GM23338 (cell line): Measurements from ENCODE around the gene RBL1.

Experiments used
- CREB1 ChIP-seq: fragments of 250-450 bp; sonication (Bioruptor Pico); IDR thresholded peaks from 2 replicates; pipeline ENCODE4 v1.5.0; 2020; ENCODE audit warnings: low read depth, mild to moderate bottlenecking, moderate library complexity
- JUNB ChIP-seq: IDR thresholded peaks from one replicate; pipeline ENCODE4 v1.6.1; 2016; ENCODE audit warnings: antibody characterized with exemption; ENCODE audit not compliant: unreplicated experiment
- POLR2AphosphoS5 ChIP-seq: IDR thresholded peaks from 2 replicates; pipeline ENCODE4 v1.6.1; 2016; ENCODE audit warnings: antibody characterized with exemption, low read depth
- TF ChIP-seq, protein P1 (sequence below), 2 experiments: fragments of 200-600 bp in 1 of 2; sonication (generic) in 1 of 2; conservative IDR thresholded peaks; 2 replicates each; pipeline versions ENCODE4 v1.5.1 to v1.6.1; 2016 to 2017; ENCODE audit warnings: antibody characterized with exemption in 2 of 2, low read depth in 2 of 2, mild to moderate bottlenecking in 2 of 2, moderate library complexity in 1 of 2

- TF ChIP-seq, protein P1, sequence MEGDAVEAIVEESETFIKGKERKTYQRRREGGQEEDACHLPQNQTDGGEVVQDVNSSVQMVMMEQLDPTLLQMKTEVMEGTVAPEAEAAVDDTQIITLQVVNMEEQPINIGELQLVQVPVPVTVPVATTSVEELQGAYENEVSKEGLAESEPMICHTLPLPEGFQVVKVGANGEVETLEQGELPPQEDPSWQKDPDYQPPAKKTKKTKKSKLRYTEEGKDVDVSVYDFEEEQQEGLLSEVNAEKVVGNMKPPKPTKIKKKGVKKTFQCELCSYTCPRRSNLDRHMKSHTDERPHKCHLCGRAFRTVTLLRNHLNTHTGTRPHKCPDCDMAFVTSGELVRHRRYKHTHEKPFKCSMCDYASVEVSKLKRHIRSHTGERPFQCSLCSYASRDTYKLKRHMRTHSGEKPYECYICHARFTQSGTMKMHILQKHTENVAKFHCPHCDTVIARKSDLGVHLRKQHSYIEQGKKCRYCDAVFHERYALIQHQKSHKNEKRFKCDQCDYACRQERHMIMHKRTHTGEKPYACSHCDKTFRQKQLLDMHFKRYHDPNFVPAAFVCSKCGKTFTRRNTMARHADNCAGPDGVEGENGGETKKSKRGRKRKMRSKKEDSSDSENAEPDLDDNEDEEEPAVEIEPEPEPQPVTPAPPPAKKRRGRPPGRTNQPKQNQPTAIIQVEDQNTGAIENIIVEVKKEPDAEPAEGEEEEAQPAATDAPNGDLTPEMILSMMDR (conservative IDR thresholded peaks at IDR 0.05; ENCODE audit: low read depth in 2 of 2) = no peak
- TF ChIP-seq JUNB = no peak
- no peak for TF ChIP-seq POLR2AphosphoS5
- no peak for TF ChIP-seq CREB1
These were observed 84.7 kb downstream of the RBL1 start for GRCh38 chr20:37011147-37011546.
